ENCODE measurements around the gene RAD1. TPM values are rescaled to one million over a fixed set of nuclear protein-coding genes. Genes with fewer than 3 reads are reported as not detected.

The RAD1 gene
- polyA plus RNA-seq, 1 donor (not counting 4 experiments of a cell fraction or from before 2014, with no cell fraction given): 23.1 TPM

- no peak overlapping the region for H2AFZ ChIP-seq (ENCODE audit: control insufficient read depth, low read length)
- no peak for DNase-seq (ENCODE audit: low read depth, low spot score)
- H3K27me3 ChIP-seq (ENCODE audit: control insufficient read depth, extremely low read depth, insufficient read depth, low read length): no peaks in the 10 kb centered on the region
- H4K20me1 ChIP-seq (ENCODE audit: control insufficient read depth, extremely low read depth, insufficient read depth, low read length): no peaks in the 10 kb centered on the region
- TF ChIP-seq, protein P1, sequence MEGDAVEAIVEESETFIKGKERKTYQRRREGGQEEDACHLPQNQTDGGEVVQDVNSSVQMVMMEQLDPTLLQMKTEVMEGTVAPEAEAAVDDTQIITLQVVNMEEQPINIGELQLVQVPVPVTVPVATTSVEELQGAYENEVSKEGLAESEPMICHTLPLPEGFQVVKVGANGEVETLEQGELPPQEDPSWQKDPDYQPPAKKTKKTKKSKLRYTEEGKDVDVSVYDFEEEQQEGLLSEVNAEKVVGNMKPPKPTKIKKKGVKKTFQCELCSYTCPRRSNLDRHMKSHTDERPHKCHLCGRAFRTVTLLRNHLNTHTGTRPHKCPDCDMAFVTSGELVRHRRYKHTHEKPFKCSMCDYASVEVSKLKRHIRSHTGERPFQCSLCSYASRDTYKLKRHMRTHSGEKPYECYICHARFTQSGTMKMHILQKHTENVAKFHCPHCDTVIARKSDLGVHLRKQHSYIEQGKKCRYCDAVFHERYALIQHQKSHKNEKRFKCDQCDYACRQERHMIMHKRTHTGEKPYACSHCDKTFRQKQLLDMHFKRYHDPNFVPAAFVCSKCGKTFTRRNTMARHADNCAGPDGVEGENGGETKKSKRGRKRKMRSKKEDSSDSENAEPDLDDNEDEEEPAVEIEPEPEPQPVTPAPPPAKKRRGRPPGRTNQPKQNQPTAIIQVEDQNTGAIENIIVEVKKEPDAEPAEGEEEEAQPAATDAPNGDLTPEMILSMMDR (optimal IDR thresholded peaks at IDR 0.05 in 1 of 3, IDR thresholded peaks at IDR 0.05 in 1 of 3, conservative IDR thresholded peaks at IDR 0.05 in 1 of 3; ENCODE audit: extremely low read depth in 1 of 3, insufficient read depth in 2 of 3, low read length in 3 of 3): no peak
- no peak for TF ChIP-seq EZH2 (IDR thresholded peaks at IDR 0.05; ENCODE audit: low read length)
- FAIRE-seq: no peak
- dilution Hi-C loops (cut with MboI; ENCODE audit: extremely low pct_ligation_motif_present, low sequenced_read_pairs): no loop called here
- peaks cover 22% of the 10 kb centered on the region for H3K79me2 ChIP-seq (ENCODE audit: control insufficient read depth, insufficient read depth, low read length)
- no peaks in the 10 kb centered on the region for H3K9me1 ChIP-seq (ENCODE audit: control insufficient read depth, extremely low read depth, insufficient read depth, low read length)
- H3K9ac ChIP-seq (ENCODE audit: control insufficient read depth, extremely low read depth, insufficient read depth, low read length): no peak overlapping the region
- peaks cover 24% of the 10 kb centered on the region for H3K4me1 ChIP-seq (ENCODE audit: control insufficient read depth, extremely low read depth, insufficient read depth, low read length)
- H3K4me2 ChIP-seq (ENCODE audit: control insufficient read depth, extremely low read depth, insufficient read depth, low read depth, low read length): no peak overlapping the region
- H3K27ac ChIP-seq (ENCODE audit: control insufficient read depth, insufficient read depth, low read length): no peak overlapping the region
- no peaks in the 10 kb centered on the region for H3K9me3 ChIP-seq (ENCODE audit: control insufficient read depth, low read depth, low read length)
- no peak overlapping the region for H3K4me3 ChIP-seq (ENCODE audit: control insufficient read depth in 2 of 3, extremely low read depth in 1 of 3, insufficient read depth in 2 of 3, low read depth in 1 of 3, low read length in 3 of 3)
- H3K36me3 ChIP-seq (ENCODE audit: control insufficient read depth in 2 of 2, extremely low read depth in 1 of 2, insufficient read depth in 2 of 2, low read length in 2 of 2): peaks cover 3 to 5% of the 10 kb centered on the region in 2 experiments
Measured at GRCh38 chr5:34926318-34926888, 11.1 kb upstream of the RAD1 start.

- H2AFZ ChIP-seq (ENCODE audit: control insufficient read depth, low read length): no peak overlapping the region
- H3K79me2 ChIP-seq (ENCODE audit: control insufficient read depth, insufficient read depth, low read length): peaks cover 9% of the 10 kb centered on the region
- H3K4me3 ChIP-seq (ENCODE audit: control insufficient read depth in 2 of 3, extremely low read depth in 1 of 3, insufficient read depth in 2 of 3, low read depth in 1 of 3, low read length in 3 of 3): no peak overlapping the region
- H3K27me3 ChIP-seq (ENCODE audit: control insufficient read depth, extremely low read depth, insufficient read depth, low read length): no peaks in the 10 kb centered on the region
- H3K4me2 ChIP-seq (ENCODE audit: control insufficient read depth, extremely low read depth, insufficient read depth, low read depth, low read length): peak overlapping the region; percentile 33
- H3K27ac ChIP-seq (ENCODE audit: control insufficient read depth, insufficient read depth, low read length): peak overlapping the region; percentile 5
- FAIRE-seq (no peak), DNase-seq (ENCODE audit: low read depth, low spot score) (no peak)
- H3K9me3 ChIP-seq (ENCODE audit: control insufficient read depth, low read depth, low read length): no peaks in the 10 kb centered on the region
- H3K36me3 ChIP-seq (ENCODE audit: control insufficient read depth in 2 of 2, extremely low read depth in 1 of 2, insufficient read depth in 2 of 2, low read length in 2 of 2): peaks cover 6 to 7% of the 10 kb centered on the region in 2 experiments
- TF ChIP-seq, protein P1 (optimal IDR thresholded peaks at IDR 0.05 in 1 of 3, IDR thresholded peaks at IDR 0.05 in 1 of 3, conservative IDR thresholded peaks at IDR 0.05 in 1 of 3; ENCODE audit: extremely low read depth in 1 of 3, insufficient read depth in 2 of 3, low read length in 3 of 3): no peak
- TF ChIP-seq EZH2 (IDR thresholded peaks at IDR 0.05; ENCODE audit: low read length): no peak
- H3K9me1 ChIP-seq (ENCODE audit: control insufficient read depth, extremely low read depth, insufficient read depth, low read length): no peaks in the 10 kb centered on the region
- peaks cover 15% of the 10 kb centered on the region for H3K4me1 ChIP-seq (ENCODE audit: control insufficient read depth, extremely low read depth, insufficient read depth, low read length)
- H3K9ac ChIP-seq (ENCODE audit: control insufficient read depth, extremely low read depth, insufficient read depth, low read length): no peak overlapping the region
- no peaks in the 10 kb centered on the region for H4K20me1 ChIP-seq (ENCODE audit: control insufficient read depth, extremely low read depth, insufficient read depth, low read length)
- dilution Hi-C loops (cut with MboI; ENCODE audit: extremely low pct_ligation_motif_present, low sequenced_read_pairs): no loop called here
Measured at GRCh38 chr5:34924462-34924765, 9.1 kb upstream of the RAD1 start.

Measured in keratinocyte (primary cell).